Dermis microvascular lymphatic vessel endothelial cell (primary cell): ENCODE results near the gene PHOX2A. TPM values are rescaled to one million over a fixed set of nuclear protein-coding genes. Genes with fewer than 3 reads are reported as not detected.
A peak's percentile ranks its signal among the peaks of the same experiment; 100 is the strongest.

Experiments
- DNase-seq, 2 donors: peaks; one replicate each; pipeline versions ENCODE4 v3.0.0 to v3.0.0-alpha.2; 2010; ENCODE audit warnings: low read depth in 2 of 2
- total RNA-seq: library from RNA; depleted of rRNA; stranded (reverse); fragments of >200 nt; gene quantifications from 2 replicates; pipeline ENCODE4 v1.2.1, GENCODE V29; 2014

The PHOX2A gene
- total RNA-seq, 1 donor from 2014 or later = not detected

GRCh38 chr11:72233773-72234513 lies 10.0 kb downstream of the PHOX2A start:
- no peak for DNase-seq

DNA sequence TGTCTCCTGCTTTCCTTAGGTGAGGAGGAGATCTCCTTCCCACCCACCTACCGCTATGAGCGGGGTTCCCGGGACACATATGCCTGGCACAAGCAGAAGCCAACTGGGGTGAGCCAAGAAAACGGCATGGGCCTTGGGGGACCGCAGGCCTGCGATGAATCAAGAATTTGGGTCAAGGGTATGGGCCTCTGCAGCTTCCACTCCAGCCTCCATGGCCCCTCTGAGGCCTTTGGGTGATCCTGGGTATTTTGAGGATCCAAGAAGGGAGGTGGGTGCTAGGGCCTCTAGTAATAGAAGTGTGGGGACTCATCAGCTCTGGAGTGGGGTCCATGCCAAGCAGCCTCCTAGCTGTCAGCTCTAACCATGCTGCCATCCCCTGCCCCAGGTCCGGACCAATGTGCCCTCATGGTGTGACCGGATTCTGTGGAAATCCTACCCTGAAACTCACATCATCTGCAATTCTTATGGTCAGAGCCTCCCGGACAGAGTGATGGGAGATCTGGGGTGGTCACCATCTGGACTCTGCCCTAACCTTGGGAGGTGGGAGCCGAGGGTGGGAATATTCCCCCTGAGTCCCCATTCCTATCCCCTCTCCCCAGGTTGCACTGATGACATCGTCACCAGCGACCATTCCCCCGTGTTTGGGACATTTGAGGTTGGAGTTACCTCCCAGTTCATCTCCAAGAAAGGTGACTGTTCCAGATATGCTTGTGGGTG lies 10.8 kb downstream of the PHOX2A start:
- DNase-seq = no peak

DNA sequence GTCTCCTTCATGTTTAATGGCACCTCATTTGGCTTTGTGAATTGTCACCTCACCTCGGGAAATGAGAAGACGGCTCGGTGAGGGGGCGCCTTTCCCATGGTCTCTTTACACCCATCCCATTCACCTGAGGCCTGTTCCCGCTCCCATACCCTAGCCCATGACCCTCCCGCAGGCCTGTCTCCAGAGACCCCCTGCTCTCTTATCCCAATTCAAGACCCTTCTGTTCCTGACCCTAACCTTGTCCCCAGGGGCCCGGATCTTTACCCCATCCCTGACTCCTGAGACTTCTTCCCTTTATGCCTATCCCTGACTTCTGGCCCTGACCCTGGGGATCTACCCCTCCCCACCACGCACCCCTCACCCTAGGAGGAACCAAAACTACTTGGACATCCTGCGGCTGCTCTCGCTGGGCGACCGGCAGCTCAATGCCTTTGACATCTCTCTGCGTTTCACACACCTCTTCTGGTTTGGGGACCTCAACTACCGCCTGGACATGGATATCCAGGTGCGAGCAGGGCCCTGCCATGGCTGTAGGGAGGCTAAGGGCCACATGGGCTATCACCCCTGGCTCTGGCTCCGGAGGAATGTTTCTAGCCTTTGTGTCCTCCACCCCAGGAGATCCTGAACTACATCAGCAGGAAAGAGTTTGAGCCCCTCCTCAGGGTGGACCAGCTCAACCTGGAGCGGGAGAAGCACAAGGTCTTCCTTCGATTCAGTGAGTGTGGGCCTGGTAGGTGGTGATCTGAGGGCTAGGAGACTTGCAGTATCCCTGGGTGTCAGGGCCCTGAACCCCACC lies 11.5 kb downstream of the PHOX2A start:
- no peak for DNase-seq

DNA sequence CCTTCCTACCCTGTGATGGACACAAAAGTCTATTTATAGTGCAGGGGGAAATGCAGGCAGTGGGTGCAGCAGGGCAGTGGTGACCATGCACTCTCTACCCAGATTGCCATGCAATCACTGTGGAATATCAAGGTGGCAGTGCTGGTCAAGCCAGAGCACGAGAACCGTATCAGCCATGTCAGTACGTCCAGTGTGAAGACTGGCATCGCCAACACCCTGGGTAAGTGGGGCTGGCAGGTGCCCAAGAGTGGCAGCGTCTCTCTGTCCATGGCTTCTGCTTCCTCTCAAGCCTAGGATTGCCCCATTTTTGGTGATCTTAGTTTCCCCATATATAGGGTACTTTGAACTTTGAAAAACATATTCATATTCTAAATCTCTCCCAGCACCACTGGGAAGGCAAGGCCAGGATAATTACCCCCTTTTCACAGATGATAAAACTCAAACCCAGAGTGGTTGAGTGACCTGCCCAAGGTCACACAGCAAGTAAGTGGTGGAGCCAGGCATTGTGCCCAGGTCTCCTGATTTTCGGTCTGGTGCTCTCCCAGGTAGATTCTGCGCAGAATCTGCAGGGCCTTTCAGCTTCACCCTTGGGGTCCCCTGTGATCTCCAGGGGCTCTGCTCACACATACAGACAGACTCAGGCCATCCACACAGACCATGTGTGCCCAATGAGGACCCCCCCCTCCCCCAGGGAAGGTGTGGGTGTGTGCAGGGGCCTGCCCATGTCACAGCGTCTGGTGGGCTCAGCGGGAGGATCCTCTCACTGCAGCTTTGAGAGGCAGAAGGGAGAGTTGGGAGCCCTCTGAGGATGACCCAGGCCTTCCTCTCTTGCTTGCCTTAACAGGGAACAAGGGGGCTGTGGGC lies 12.3 kb downstream of the PHOX2A start:
- DNase-seq = no peak

DNA sequence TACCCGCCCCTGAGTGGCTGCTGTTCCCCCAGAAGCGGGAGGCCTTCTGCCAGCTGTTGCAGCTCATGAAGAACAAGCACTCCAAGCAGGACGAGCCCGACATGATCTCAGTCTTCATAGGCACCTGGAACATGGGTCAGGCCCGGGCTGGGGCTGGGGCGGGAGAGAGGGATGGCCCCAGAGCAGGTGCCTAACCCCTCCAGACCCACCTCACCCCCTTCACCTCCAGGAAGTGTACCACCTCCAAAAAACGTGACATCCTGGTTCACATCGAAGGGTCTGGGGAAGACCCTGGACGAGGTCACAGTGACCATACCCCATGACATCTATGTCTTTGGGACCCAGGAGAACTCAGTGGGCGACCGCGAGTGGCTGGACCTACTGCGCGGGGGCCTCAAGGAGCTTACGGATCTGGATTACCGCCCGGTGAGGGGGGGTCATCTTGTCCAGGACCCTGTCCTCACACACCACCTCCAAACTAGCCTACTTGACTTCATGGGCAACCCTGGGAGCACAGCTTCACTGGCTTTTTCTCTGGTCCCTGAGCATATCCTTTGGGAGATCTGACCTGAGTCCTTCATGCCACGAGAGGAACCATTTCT lies 13.1 kb downstream of the PHOX2A start:
- DNase-seq = no peak

GRCh38 chr11:72229925-72230763 lies 13.8 kb downstream of the PHOX2A start:
- DNase-seq = no peak

- no peak for DNase-seq
Measured at GRCh38 chr11:72229336-72229924, 14.5 kb downstream of the PHOX2A start.

DNA sequence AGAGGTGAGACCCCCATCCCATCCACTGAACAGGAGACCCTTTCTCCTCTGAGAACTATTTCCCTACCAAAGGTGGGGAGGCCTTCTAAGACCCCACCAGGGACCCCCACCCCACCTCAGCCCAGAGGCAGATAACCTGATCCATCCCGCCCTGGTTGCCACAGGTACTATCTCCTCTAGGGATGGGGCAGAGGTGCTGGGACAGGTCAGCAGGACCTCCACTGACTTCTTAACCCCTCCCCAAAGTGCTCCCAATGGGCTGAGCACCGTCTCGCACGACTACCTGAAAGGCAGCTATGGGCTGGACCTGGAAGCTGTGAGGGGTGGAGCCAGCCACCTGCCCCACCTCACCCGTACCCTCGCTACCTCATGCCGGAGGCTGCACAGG lies 15.1 kb downstream of the PHOX2A start:
- DNase-seq = no peak

GRCh38 chr11:72228229-72228843 lies 15.6 kb downstream of the PHOX2A start:
- DNase-seq = no peak

DNA sequence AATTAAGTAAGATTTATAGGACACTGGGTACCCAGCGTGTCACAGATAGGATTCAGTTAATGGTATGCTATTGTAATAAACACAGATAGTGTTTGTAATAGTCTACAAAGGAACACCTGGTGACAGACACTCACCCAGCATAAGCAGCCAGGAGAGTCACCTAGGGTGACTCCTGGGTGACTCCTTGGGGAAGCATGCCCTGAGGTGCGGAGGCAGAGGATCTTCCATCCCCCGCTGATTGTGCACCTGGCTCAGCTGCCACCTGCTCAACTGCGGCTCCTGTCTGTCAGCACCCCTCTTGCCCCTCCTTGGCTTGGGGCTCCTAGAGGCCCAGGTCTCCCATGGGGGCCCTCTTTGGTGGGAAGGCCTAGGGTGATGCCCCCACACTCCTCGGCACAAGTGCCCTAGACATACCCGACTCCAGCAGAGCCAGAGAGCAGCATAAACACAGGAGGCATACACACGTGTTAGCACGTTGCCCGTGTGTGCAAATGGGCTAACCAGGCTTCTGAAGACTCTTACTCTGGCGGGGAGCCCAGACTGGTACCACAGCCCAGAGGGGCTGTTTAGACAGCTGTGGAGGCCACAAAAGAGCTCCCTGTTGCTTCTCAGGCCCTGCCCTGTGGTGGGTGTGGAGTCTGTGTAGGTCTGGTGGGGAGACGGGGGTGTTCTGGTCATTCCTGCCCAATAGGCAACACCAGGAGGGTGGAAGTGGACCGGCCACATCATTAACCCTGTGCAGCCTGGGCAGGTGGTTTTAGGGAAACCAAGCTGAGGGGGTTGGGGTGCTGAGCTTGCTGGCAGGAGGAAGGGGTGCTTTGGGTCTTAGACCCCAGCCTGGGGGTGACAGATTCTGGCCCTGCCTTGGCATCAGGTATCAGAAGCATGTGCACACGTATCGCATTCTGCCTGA lies 16.4 kb downstream of the PHOX2A start:
- DNase-seq = no peak

GRCh38 chr11:72226701-72227100 lies 17.3 kb downstream of the PHOX2A start:
- no peak for DNase-seq

GRCh38 chr11:72225411-72225951 lies 18.5 kb downstream of the PHOX2A start:
- DNase-seq = no peak

- DNase-seq = peak in 1 of 2 donors; percentile 41
Measured at GRCh38 chr11:72224564-72225410, 19.2 kb downstream of the PHOX2A start, which contains the start of gene INPPL1. Gene INPPL1 (plus strand): TSS chr11:72224767. CDS start chr11:72224985, 218 bp downstream.

DNA sequence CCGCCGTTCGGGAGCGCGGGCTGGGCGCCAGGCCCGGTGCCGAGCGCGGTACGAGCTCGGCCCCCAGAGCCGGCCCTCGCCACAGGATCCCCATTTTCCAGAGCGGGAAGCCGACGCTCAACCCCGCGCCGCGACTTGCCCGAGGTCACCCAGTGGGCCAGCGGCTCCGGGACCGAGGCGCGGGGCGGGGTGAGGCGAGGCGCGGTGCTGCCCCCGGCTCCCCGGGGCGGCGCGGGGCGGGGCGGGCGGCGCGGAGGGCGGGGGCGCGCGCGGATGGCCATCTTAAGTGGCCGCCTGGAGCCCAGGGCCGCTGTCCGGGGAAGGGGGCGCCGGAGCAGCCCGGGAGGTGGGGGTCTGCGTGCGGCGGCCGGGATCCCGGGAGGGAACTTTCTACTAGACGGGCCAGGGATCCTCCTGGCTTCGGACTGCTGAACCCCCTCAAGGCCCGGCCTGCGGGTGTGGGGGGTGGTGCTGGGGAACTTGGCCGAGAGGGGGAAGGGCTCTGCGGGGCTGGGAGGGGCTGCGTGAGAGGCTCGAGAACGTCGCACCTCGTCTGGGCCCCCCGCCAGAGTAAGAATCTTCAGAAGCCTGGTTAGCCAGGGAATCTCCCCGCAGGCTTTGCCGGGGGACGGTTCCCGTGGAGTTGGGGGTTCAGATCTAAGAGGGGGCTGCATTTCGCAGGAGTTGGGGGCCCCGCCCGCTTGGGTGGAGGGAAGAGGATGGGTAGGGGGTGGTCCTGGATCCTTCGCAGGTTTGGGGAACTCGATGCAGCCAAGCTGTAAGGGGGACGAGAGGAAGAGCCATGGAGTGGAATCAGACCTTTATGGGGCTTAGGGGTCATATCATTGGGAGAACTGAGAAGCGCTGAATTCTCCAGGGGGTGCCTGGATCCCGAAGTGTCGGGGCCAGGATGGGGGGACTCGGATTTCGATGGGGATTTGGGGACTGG lies 20.1 kb downstream of the PHOX2A start:
- peak in 1 of 2 donors; percentile 60 for DNase-seq

- peak; percentile 29 to 90 for DNase-seq
Measured at GRCh38 chr11:72222907-72223614, 20.9 kb downstream of the PHOX2A start.
